RWPE1 (cell line): ENCODE results near the gene CACNA2D4.

ENCODE experiments used
- CTCF ChIA-PET: fragments of 350-600 bp; sonication (Branson Sonifier 250); formaldehyde crosslinking; extraction: SDS; loops from one replicate; lab custom pipeline; 2021; lab: Yijun Ruan, JAX
- POLR2A ChIA-PET: fragments of 400-600 bp; formaldehyde crosslinking; extraction: SDS; loops from one replicate; lab custom pipeline; 2020; ENCODE audit warnings: antibody characterized with exemption; ENCODE audit not compliant: low non-redundant PET; lab: Yijun Ruan, JAX
- DNase-seq: peaks from one replicate; pipeline ENCODE4 v3.0.0; 2012; ENCODE audit warnings: low spot score
- H3K27ac ChIP-seq: fragments of 450-650 bp; 2 replicates; pipeline ENCODE4 v1.5.1; 2017
- CTCF ChIP-seq: fragments of 450-650 bp; conservative IDR thresholded peaks from 2 replicates; pipeline ENCODE4 v1.5.1; 2017; ENCODE audit warnings: low read depth, mild to moderate bottlenecking

CACNA2D4 gene

GRCh38 chr12:1814266-1814665, 104.2 kb downstream of the CACNA2D4 start:
- no peak for TF ChIP-seq CTCF
- DNase-seq = no peak
- POLR2A ChIA-PET = no interaction called here
- CTCF ChIA-PET = interaction anchor here (0.6 kb wide), 1 partner anchor 310 kb away, joined by 3 read pairs; no protein-coding TSS in a partner anchor
- no peak overlapping the region for H3K27ac ChIP-seq

- CTCF ChIA-PET = interaction anchor here (0.7 to 0.8 kb wide), 2 partner anchors 17 to 582 kb away, joined by 3 read pairs; no protein-coding TSS in a partner anchor
- no peak for DNase-seq
Measured at GRCh38 chr12:1812650-1813302, 105.7 kb downstream of the CACNA2D4 start.

DNA sequence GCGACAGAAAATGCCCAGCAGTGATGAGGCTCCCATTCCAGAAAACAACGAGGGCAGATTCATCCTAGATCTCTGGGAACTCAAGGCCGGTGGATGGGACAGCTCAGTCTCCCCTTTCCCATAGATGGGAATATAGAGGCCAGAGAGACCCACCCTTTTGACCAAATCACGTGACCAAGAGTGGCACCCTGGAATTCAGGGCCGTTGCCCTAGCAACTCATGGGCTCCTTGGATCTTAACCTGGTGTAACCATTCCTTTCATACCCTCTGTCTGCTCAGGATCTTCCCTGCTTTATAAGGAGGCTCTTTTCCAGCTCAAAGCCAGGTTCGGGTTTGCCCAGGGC, 106.5 kb downstream of the CACNA2D4 start:
- no peak for DNase-seq
- POLR2A ChIA-PET = no interaction called here
- TF ChIP-seq CTCF = no peak
- CTCF ChIA-PET = interaction anchor here (0.7 kb wide), 1 partner anchor 583 kb away, joined by 3 read pairs; no protein-coding TSS in a partner anchor
- no peak overlapping the region for H3K27ac ChIP-seq

More at GRCh38 chr12:1812650-1813302, 105.7 kb downstream of the CACNA2D4 start:
- POLR2A ChIA-PET = no interaction called here
- H3K27ac ChIP-seq = no peak overlapping the region
- no peak for TF ChIP-seq CTCF

- ChIA-PET POLR2A (no interaction called here), CTCF (no interaction called here)
- no peak overlapping the region for H3K27ac ChIP-seq
- no peak for TF ChIP-seq CTCF
- no peak for DNase-seq
Measured at GRCh38 chr12:1811281-1811947, 107.0 kb downstream of the CACNA2D4 start.

- H3K27ac ChIP-seq = no peak overlapping the region
- DNase-seq = no peak
- no peak for TF ChIP-seq CTCF
- ChIA-PET CTCF (no interaction called here), POLR2A (no interaction called here)
Measured at GRCh38 chr12:1810931-1811280, 107.5 kb downstream of the CACNA2D4 start.

- ChIA-PET POLR2A (no interaction called here), CTCF (no interaction called here)
- DNase-seq = no peak
- no peak overlapping the region for H3K27ac ChIP-seq
- TF ChIP-seq CTCF = no peak
Measured at GRCh38 chr12:1810201-1810930, 108.1 kb downstream of the CACNA2D4 start.
